ENCODE results near the gene ZNF462. TPM values are rescaled to one million over a fixed set of nuclear protein-coding genes. Genes with fewer than 3 reads are reported as not detected.

ZNF462 gene
- total and polyA plus RNA-seq, 7 donors: 2.0 to 102 (median 16.3) TPM

DNA sequence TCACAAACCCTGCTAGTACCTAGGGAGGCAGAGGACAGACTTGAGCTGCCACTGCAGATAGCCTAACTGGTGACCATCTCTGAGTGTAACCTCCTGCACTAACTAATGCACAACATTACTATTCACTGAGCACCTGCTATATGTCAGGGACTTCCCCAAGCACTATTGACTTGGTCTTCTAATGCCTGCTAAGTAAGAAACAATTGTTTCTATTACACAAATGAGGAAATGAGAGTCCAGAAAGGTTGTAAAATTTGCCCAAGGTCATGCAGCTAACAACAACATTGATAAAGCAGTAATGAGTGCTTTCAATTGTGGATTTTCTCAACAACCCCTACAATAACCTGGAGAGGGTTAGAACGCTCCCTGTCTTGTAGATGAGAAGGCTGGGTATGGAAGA lies 183.7 kb downstream of the ZNF462 start:
- TF ChIP-seq, protein P1, sequence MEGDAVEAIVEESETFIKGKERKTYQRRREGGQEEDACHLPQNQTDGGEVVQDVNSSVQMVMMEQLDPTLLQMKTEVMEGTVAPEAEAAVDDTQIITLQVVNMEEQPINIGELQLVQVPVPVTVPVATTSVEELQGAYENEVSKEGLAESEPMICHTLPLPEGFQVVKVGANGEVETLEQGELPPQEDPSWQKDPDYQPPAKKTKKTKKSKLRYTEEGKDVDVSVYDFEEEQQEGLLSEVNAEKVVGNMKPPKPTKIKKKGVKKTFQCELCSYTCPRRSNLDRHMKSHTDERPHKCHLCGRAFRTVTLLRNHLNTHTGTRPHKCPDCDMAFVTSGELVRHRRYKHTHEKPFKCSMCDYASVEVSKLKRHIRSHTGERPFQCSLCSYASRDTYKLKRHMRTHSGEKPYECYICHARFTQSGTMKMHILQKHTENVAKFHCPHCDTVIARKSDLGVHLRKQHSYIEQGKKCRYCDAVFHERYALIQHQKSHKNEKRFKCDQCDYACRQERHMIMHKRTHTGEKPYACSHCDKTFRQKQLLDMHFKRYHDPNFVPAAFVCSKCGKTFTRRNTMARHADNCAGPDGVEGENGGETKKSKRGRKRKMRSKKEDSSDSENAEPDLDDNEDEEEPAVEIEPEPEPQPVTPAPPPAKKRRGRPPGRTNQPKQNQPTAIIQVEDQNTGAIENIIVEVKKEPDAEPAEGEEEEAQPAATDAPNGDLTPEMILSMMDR (IDR thresholded peaks at IDR 0.05): no peak
- intact Hi-C loops (cut with DNase I): no loop called here
- H3K36me3 ChIP-seq (ENCODE audit: insufficient read depth in 1 of 2, low read depth in 1 of 2): no peaks in the 10 kb centered on the region

DNA sequence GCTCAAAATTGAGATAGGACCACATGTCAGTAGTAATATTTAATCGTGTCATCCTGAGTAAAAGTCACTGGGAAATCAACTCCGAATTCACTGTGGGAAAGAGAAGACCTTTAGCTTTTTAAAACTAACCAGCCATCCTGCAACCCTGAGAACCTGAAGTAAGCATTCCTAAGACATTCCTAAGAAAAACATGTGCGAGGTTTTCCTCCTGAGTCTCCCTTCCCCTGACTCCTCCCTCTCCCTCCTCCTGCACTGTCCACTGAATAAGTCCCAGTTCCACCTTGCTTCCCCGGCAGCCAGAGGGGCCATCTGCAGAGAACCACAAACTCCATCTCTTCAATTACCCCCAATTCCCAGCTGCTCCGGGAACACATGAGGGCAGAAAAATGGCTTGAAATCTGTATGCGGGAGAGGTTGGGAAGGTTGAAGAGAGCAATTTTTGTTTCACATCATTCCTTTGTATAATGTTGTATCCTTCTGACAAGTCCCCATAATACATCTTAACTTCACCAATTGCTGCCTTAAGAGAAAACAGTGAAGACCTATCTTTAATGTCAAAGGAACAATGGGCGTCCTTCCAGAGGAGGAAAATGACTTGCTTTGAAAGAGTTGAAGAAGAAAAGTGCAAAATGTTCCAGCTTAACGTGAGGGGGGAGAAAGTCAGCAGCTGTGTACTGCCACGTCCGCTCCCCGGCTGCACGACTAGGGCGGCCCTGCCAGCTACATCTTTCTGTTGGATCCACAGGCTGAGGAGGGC lies 186.3 kb downstream of the ZNF462 start:
- H3K4me1 ChIP-seq: no peaks in the 10 kb centered on the region
- no peaks in the 10 kb centered on the region for H3K36me3 ChIP-seq (ENCODE audit: insufficient read depth in 1 of 2, low read depth in 1 of 2)
- H3K9me3 ChIP-seq: no peaks in the 10 kb centered on the region
- no peak overlapping the region for H3K27ac ChIP-seq
- TF ChIP-seq, protein P1 (IDR thresholded peaks at IDR 0.05): no peak
- ATAC-seq (no peak), DNase-seq (no peak)
- no peaks in the 10 kb centered on the region for H3K27me3 ChIP-seq (ENCODE audit: insufficient read depth in 3 of 3, low read length in 2 of 3)
- WGBS, 3 donors: 57 to 65% (median 62%) methylated on average over 13 of the region's 13 CpGs
- intact Hi-C loops (cut with DNase I): no loop called here
- no peak overlapping the region for H3K4me3 ChIP-seq

More for the DNA sequence above, 183.7 kb downstream of the ZNF462 start:
- H3K27ac ChIP-seq: no peak overlapping the region
- H3K9me3 ChIP-seq: no peaks in the 10 kb centered on the region
- no peaks in the 10 kb centered on the region for H3K4me1 ChIP-seq
- H3K4me3 ChIP-seq: no peak overlapping the region
- H3K27me3 ChIP-seq (ENCODE audit: insufficient read depth in 3 of 3, low read length in 2 of 3): no peaks in the 10 kb centered on the region
- 96 to 100% (median 100%) methylated on average over 1 of the region's 1 CpG for WGBS, 3 donors
- DNase-seq (no peak), ATAC-seq (no peak)

DNA sequence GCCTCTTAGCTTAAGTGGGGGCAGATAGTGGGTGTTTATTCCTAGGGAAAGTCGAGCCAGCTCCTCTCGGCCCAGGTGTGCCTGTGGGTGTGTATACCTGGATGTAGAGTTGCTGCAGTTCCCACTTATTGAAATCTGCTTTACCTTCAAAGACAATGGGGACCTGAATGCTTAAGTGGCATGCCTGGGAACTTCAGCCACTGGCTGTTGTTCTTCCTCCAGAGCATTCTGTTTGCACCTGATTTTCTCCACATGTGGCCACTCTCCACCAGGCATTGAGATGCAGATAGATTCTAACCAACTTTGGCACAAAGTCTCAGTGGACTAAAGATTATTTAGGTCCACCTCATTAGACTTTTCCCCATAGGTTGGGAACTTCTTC lies 186.8 kb downstream of the ZNF462 start:
- H3K36me3 ChIP-seq (ENCODE audit: insufficient read depth in 1 of 2, low read depth in 1 of 2): no peaks in the 10 kb centered on the region
- H3K4me3 ChIP-seq: no peak overlapping the region
- TF ChIP-seq, protein P1 (IDR thresholded peaks at IDR 0.05): no peak
- DNase-seq: no peak
- H3K27me3 ChIP-seq (ENCODE audit: insufficient read depth in 3 of 3, low read length in 2 of 3): no peaks in the 10 kb centered on the region
- H3K27ac ChIP-seq: no peak overlapping the region
- H3K4me1 ChIP-seq: no peaks in the 10 kb centered on the region
- no peak for ATAC-seq
- 56 to 68% (median 68%) methylated on average over 2 of the region's 2 CpGs for WGBS, 3 donors
- intact Hi-C loops (cut with DNase I): no loop called here
- H3K9me3 ChIP-seq: no peaks in the 10 kb centered on the region

DNA sequence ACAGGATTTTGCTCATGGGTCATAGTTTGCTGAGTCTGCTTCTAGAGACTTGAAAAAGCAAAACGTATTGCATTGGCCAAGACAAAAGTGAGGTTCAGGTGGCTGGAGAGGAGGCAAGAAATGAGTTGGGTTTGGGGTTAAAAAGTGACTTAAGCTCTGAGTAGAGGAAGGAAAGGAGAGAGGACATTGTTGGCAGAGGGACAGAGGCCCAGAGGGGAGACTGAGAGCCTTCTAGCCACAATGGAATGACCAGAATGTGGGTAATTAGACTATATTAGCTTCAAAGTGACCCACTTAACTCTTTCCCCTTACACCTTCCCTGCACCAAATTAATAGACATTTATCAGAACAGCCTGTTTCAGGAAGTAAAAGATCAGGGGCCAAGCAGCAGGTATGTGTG lies 188.4 kb downstream of the ZNF462 start:
- 35 to 50% (median 42%) methylated on average over 1 of the region's 1 CpG for WGBS, 3 donors
- Histone ChIP-seq H3K27me3 (ENCODE audit: insufficient read depth in 3 of 3, low read length in 2 of 3) (no peaks in the 10 kb centered on the region), H3K4me1 (no peaks in the 10 kb centered on the region), H3K9me3 (no peaks in the 10 kb centered on the region), H3K4me3 (no peak overlapping the region), H3K36me3 (ENCODE audit: insufficient read depth in 1 of 2, low read depth in 1 of 2) (no peaks in the 10 kb centered on the region), H3K27ac (no peak overlapping the region)
- TF ChIP-seq, protein P1 (IDR thresholded peaks at IDR 0.05): no peak
- intact Hi-C loops (cut with DNase I): no loop called here
- DNase-seq (no peak), ATAC-seq (no peak)

DNA sequence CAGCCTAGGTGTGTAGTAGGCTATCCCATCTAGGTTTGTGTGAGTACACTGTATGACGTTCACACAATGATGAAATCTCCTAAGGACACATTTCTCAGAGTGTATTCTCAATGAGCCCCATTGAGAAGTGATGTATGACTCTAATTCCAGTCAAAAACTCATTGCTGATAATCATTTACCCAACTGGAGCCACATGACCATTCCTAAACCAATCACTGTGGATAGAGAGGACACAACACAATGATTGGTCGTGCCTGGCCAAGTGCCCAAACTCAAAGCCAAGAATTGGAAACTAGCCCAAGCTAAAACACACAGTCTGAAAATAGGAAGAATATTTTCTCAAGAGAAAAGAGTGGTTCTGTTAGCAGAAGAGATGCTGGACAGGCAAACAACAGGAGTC lies 191.2 kb downstream of the ZNF462 start:
- ATAC-seq: no peak
- H3K27me3 ChIP-seq (ENCODE audit: insufficient read depth in 3 of 3, low read length in 2 of 3): no peaks in the 10 kb centered on the region
- WGBS, 3 donors: 53 to 71% (median 54%) methylated on average over 2 of the region's 2 CpGs
- no peaks in the 10 kb centered on the region for H3K4me1 ChIP-seq
- intact Hi-C loops (cut with DNase I): no loop called here
- no peak for DNase-seq
- no peaks in the 10 kb centered on the region for H3K36me3 ChIP-seq (ENCODE audit: insufficient read depth in 1 of 2, low read depth in 1 of 2)
- H3K9me3 ChIP-seq: no peaks in the 10 kb centered on the region
- no peak overlapping the region for H3K27ac ChIP-seq
- TF ChIP-seq, protein P1 (IDR thresholded peaks at IDR 0.05): no peak
- no peak overlapping the region for H3K4me3 ChIP-seq

Measured in psoas muscle (tissue), 8 donors.